IMR-90 (cell line): ENCODE measurements around the gene C1QTNF12. TPM values are rescaled to one million over a fixed set of nuclear protein-coding genes. Genes with fewer than 3 reads are reported as not detected.

Experiments used
- ATAC-seq: fragments of 200-7000 bp; cut with Tn5 transposase; 2 replicates; pipeline ENCODE4 v1.9.1; 2020; ENCODE audit warnings: low read depth, mild to moderate bottlenecking, moderate library complexity
- BruUV-seq: library from RNA; stranded (reverse); fragments of 400-500 nt; replicated peaks from 2 replicates; lab custom pipeline; 2021; lab: Mats Ljungman, UMichigan
- CTCF ChIA-PET: fragments of 300-600 bp; formaldehyde crosslinking; extraction: SDS; loops from one replicate; lab custom pipeline; 2021; ENCODE audit warnings: antibody characterized with exemption; lab: Yijun Ruan, JAX
- POLR2A ChIA-PET: fragments of 300-600 bp; sonication (Branson Sonifier 250); formaldehyde crosslinking; loops from one replicate; lab custom pipeline; 2022; ENCODE audit warnings: antibody characterized with exemption; ENCODE audit not compliant: unreplicated experiment; lab: Charles Lee
- DNase-seq: peaks from one replicate; pipeline ENCODE4 v3.0.0; 2013
- H2AFZ ChIP-seq: replicated peaks from 2 replicates; pipeline ENCODE3; 2013; ENCODE audit warnings: low read length, mild to moderate bottlenecking; ENCODE audit not compliant: poor library complexity
- H2AK5ac ChIP-seq: 2 replicates; pipeline ENCODE4 v1.6.1; 2013; ENCODE audit warnings: low read depth, low read length, inconsistent platforms
- H2AK9ac ChIP-seq: replicated peaks from 2 replicates; pipeline ENCODE3; 2013; ENCODE audit warnings: mild to moderate bottlenecking, low read depth, low read length, moderate library complexity; ENCODE audit not compliant: poor library complexity
- H2BK120ac ChIP-seq: 2 replicates; pipeline ENCODE4 v1.6.1; 2013; ENCODE audit warnings: low read depth, low read length, inconsistent platforms
- H2BK15ac ChIP-seq: 3 replicates; pipeline ENCODE4 v1.6.1; 2013; ENCODE audit warnings: low read depth, low read length, inconsistent platforms
- H2BK20ac ChIP-seq: 2 replicates; pipeline ENCODE4 v1.6.1; 2013; ENCODE audit warnings: low read depth, mild to moderate bottlenecking, inconsistent platforms, low read length, moderate library complexity
- H2BK5ac ChIP-seq: 2 replicates; pipeline ENCODE4 v1.6.1; 2013; ENCODE audit warnings: mild to moderate bottlenecking, low read depth, low read length, inconsistent platforms; ENCODE audit not compliant: poor library complexity, severe bottlenecking
- H3K14ac ChIP-seq: replicated peaks from 2 replicates; pipeline ENCODE4 v1.6.1; 2013; ENCODE audit warnings: low read depth, low read length, inconsistent platforms
- H3K18ac ChIP-seq: 2 replicates; pipeline ENCODE4 v1.6.1; 2013; ENCODE audit warnings: low read depth, low read length, control low read depth
- H3K23ac ChIP-seq: 2 replicates; pipeline ENCODE4 v1.6.1; 2013; ENCODE audit warnings: low read depth, low read length, inconsistent platforms
- H3K27ac ChIP-seq: 2 replicates; pipeline ENCODE4 v1.5.1; 2013; ENCODE audit warnings: mild to moderate bottlenecking, control low read depth, low read length; ENCODE audit not compliant: insufficient read depth
- H3K27me3 ChIP-seq: 2 replicates; pipeline ENCODE4 v1.6.1; 2013; ENCODE audit warnings: low read length; ENCODE audit not compliant: control insufficient read depth, insufficient read depth
- H3K36me3 ChIP-seq: 2 replicates; pipeline ENCODE4 v1.6.1; 2013; ENCODE audit warnings: low read length, mixed read lengths; ENCODE audit not compliant: control insufficient read depth, insufficient read depth
- H3K4ac ChIP-seq: 2 replicates; pipeline ENCODE4 v1.6.1; 2013; ENCODE audit warnings: low read depth, low read length, inconsistent platforms
- H3K4me1 ChIP-seq: 2 replicates; pipeline ENCODE4 v1.6.1; 2013; ENCODE audit warnings: low read length, mixed read lengths; ENCODE audit not compliant: control insufficient read depth, insufficient read depth
- H3K4me2 ChIP-seq: 2 replicates; pipeline ENCODE4 v1.6.1; 2013; ENCODE audit warnings: low read depth, mild to moderate bottlenecking, control low read depth, low read length, moderate library complexity
- H3K4me3 ChIP-seq: 2 replicates; pipeline ENCODE4 v1.5.1; 2013; ENCODE audit warnings: low read depth, mild to moderate bottlenecking, control low read depth, low read length, moderate library complexity; ENCODE audit not compliant: insufficient read depth
- H3K56ac ChIP-seq: 2 replicates; pipeline ENCODE4 v1.6.1; 2013; ENCODE audit warnings: low read length, inconsistent platforms; ENCODE audit not compliant: insufficient read depth; ENCODE audit errors: extremely low read depth
- H3K79me1 ChIP-seq, 2 experiments: 2 replicates each; pipeline ENCODE4 v1.6.1; 2013; ENCODE audit warnings: low read length in 2 of 2, inconsistent platforms in 1 of 2, low read depth in 1 of 2
- H3K9ac ChIP-seq: 2 replicates; pipeline ENCODE4 v1.6.1; 2013; ENCODE audit warnings: low read depth, low read length, control low read depth
- H3K9me1 ChIP-seq: 2 replicates; pipeline ENCODE4 v1.6.1; 2013; ENCODE audit warnings: low read length, inconsistent platforms; ENCODE audit not compliant: insufficient read depth
- H3K9me3 ChIP-seq: 2 replicates; pipeline ENCODE4 v1.6.1; 2013; ENCODE audit warnings: low read length; ENCODE audit not compliant: control insufficient read depth, insufficient read depth
- H4K20me1 ChIP-seq: 2 replicates; pipeline ENCODE4 v1.6.1; 2013; ENCODE audit warnings: low read length, inconsistent platforms; ENCODE audit not compliant: insufficient read depth
- H4K5ac ChIP-seq: 2 replicates; pipeline ENCODE4 v1.6.1; 2013; ENCODE audit warnings: mild to moderate bottlenecking, low read depth, low read length, control low read depth
- H4K8ac ChIP-seq, 2 experiments: 2 replicates each; pipeline ENCODE4 v1.6.1; 2013; ENCODE audit warnings: low read depth in 2 of 2, low read length in 2 of 2, control low read depth in 1 of 2, inconsistent platforms in 1 of 2
- H4K91ac ChIP-seq: 2 replicates; pipeline ENCODE4 v1.6.1; 2013; ENCODE audit warnings: low read depth, low read length, inconsistent platforms; ENCODE audit not compliant: insufficient read depth
- MXI1 ChIP-seq: IDR thresholded peaks from 2 replicates; pipeline ENCODE4 v1.6.1; 2012; ENCODE audit warnings: low read depth, mild to moderate bottlenecking, low read length, moderate library complexity, borderline replicate concordance
- NFE2L2 ChIP-seq: fragments of 150-350 bp; IDR thresholded peaks from 2 replicates; pipeline ENCODE4 v1.6.1; 2016; ENCODE audit warnings: low read depth, mild to moderate bottlenecking, low read length
- SMC3 ChIP-seq: fragments of 150-350 bp; IDR thresholded peaks from 2 replicates; pipeline ENCODE4 v1.6.1; 2016; ENCODE audit warnings: low read depth, mild to moderate bottlenecking, antibody characterized with exemption, low read length, moderate library complexity
- WGBS, 2 experiments: methylation state at CpG; one replicate each; pipeline versions ENCODE4 v1.1.5 to v1.1.7; 2013; ENCODE audit warnings: missing lambda C conversion rate in 2 of 2; ENCODE audit not compliant: insufficient read length in 1 of 2; ENCODE audit errors: extremely low coverage in 2 of 2; 5-methylcytosine and 5-hydroxymethylcytosine counted together
- dilution Hi-C: fragments of 300-500 bp; cut with HindIII; formaldehyde crosslinking; loops from one replicate; pipeline ENCODE4 v1.14.3; 2018; ENCODE audit warnings: low sequenced_read_pairs; ENCODE audit not compliant: unreplicated experiment
- in situ Hi-C: fragments of 300-500 bp; cut with MboI; formaldehyde crosslinking; loops from 3 replicates; pipeline ENCODE4 v1.14.3; 2019; ENCODE audit warnings: low sequenced_read_pairs, inconsistent platforms, mixed read lengths
- intact Hi-C: fragments of 100-400 bp; cut with micrococcal nuclease; formaldehyde crosslinking; loops from 2 replicates; pipeline ENCODE4 v1.10.0; 2022
- polyA plus RNA-seq, 3 experiments: library from polyadenylated mRNA; depleted of rRNA; stranded (reverse); fragments of >200 nt; gene quantifications; 2 replicates each; pipeline ENCODE4 v1.2.3, GENCODE V29; 2012; ENCODE audit warnings: low replicate concordance in 1 of 3
- total RNA-seq: library from RNA; depleted of rRNA; stranded (reverse); fragments of >200 nt; gene quantifications from 2 replicates; pipeline ENCODE4 v1.2.3, GENCODE V29; 2012

The C1QTNF12 gene
- total and polyA plus RNA-seq, 2 of the 4 experiments (the other 2 are of a cell fraction): 0.36 to 1.1 TPM

- intact Hi-C loops (no loop called here), dilution Hi-C loops (no loop called here), in situ Hi-C loops (no loop called here)
- H4K91ac ChIP-seq: peak overlapping the region; percentile 32; the same call in 1 of the 2 replicates
- POLR2A ChIA-PET: no interaction called here
- H2BK120ac ChIP-seq: no peak overlapping the region; the same call in 1 of the 2 replicates
- H3K9ac ChIP-seq: no peak overlapping the region
- H3K27ac ChIP-seq: 0 out of 2 replicates have a peak overlapping the region, but pooled peaks have one; percentile 16
- peak overlapping the region; percentile 42 for H2BK5ac ChIP-seq
- peak overlapping the region in 1 of 2 experiments; percentile 4; a peak in 1 of 4 replicates for H4K8ac ChIP-seq
- H3K4me1 ChIP-seq: peaks cover 30% of the 10 kb centered on the region
- no peaks in the 10 kb centered on the region for H3K9me3 ChIP-seq
- DNase-seq (no peak), ATAC-seq (no peak)
- BruUV-seq: no TSS peak
- 97% methylated on average over 17 of the region's 22 CpGs; no CpG with 5 or more reads in 1 of the 2 experiments for WGBS, 2 experiments
- peak overlapping the region; percentile 3; the same call in 1 of the 2 replicates for H3K4ac ChIP-seq
- H3K36me3 ChIP-seq: peaks cover 72% of the 10 kb centered on the region
- no peak overlapping the region for H3K56ac ChIP-seq
- no peak overlapping the region; the same call in 1 of the 2 replicates for H3K23ac ChIP-seq
- no peak overlapping the region for H3K4me3 ChIP-seq
- H3K18ac ChIP-seq: no peak overlapping the region
- no peak overlapping the region for H2BK20ac ChIP-seq
- H4K20me1 ChIP-seq: peaks cover 10% of the 10 kb centered on the region
- CTCF ChIA-PET: no interaction called here
- H3K9me1 ChIP-seq: peaks cover 25% of the 10 kb centered on the region
- no peaks in the 10 kb centered on the region for H3K27me3 ChIP-seq
- H3K4me2 ChIP-seq: no peak overlapping the region
- H2AK9ac ChIP-seq: peak overlapping the region; percentile 65
- TF ChIP-seq NFE2L2 (no peak), MXI1 (no peak), SMC3 (no peak)
- H2AFZ ChIP-seq: no peak overlapping the region
- H3K79me1 ChIP-seq: peaks cover 25 to 76% of the 10 kb centered on the region in 2 experiments
- no peak overlapping the region for H3K14ac ChIP-seq
- H2BK15ac ChIP-seq: peak overlapping the region; percentile 50; the same call in 1 of the 3 replicates
- no peak overlapping the region for H4K5ac ChIP-seq
- H2AK5ac ChIP-seq: peak overlapping the region; percentile 17; the same call in 1 of the 2 replicates
Observed at GRCh38 chr1:1259119-1259488, 12.6 kb upstream of the C1QTNF12 start.
